Esophagus muscularis mucosa (tissue), 4 donors: ENCODE measurements around the gene SPC25. TPM values are rescaled to one million over a fixed set of nuclear protein-coding genes. Genes with fewer than 3 reads are reported as not detected.
A peak's percentile ranks its signal among the peaks of the same experiment; 100 is the strongest.

Experiments
- DNase-seq: peaks from one replicate; pipeline ENCODE4 v3.0.0-alpha.2; 2017; ENCODE audit errors: extremely low spot score
- H3K27ac ChIP-seq, 4 donors: fragments of 200-600 bp; sonication (generic); replicated peaks in 1 of 4; 1 replicate in 3 of 4; 2 replicates in 1 of 4; pipeline ENCODE4 v1.5.1; 2016 to 2019; ENCODE audit warnings: mild to moderate bottlenecking in 1 of 4
- H3K27me3 ChIP-seq, 4 donors: fragments of 200-600 bp; sonication (generic); one replicate each; pipeline versions ENCODE4 v1.5.1 to v1.6.0; 2016 to 2019
- H3K36me3 ChIP-seq, 4 donors: fragments of 200-600 bp; sonication (generic); one replicate each; pipeline ENCODE4 v1.5.1; 2016 to 2019
- H3K4me1 ChIP-seq, 4 donors: fragments of 200-600 bp; sonication (generic); one replicate each; pipeline ENCODE4 v1.5.1; 2016 to 2019
- H3K4me3 ChIP-seq, 4 donors: fragments of 200-600 bp; sonication (generic); 1 replicate in 2 of 4; 2 replicates in 2 of 4; pipeline ENCODE4 v1.5.1; 2016 to 2019; ENCODE audit warnings: mild to moderate bottlenecking in 4 of 4, moderate library complexity in 1 of 4
- H3K9me3 ChIP-seq, 4 donors: fragments of 200-600 bp; sonication (generic); 1 replicate in 3 of 4; 2 replicates in 1 of 4; pipeline ENCODE4 v1.5.1; 2016 to 2019
- EP300 ChIP-seq: sonication (generic); formaldehyde crosslinking; IDR thresholded peaks from one replicate; pipeline ENCODE4 v1.6.1; 2017; ENCODE audit warnings: antibody characterized with exemption
- POLR2A ChIP-seq: fragments of 450-650 bp; IDR thresholded peaks from one replicate; pipeline ENCODE4 v1.6.1; 2017; ENCODE audit warnings: antibody characterized with exemption, moderate library complexity, mild to moderate bottlenecking, low read depth
- POLR2AphosphoS5 ChIP-seq, 2 donors: sonication (generic); formaldehyde crosslinking; IDR thresholded peaks; one replicate each; pipeline ENCODE4 v1.6.1; 2017; ENCODE audit warnings: antibody characterized with exemption in 2 of 2
- WGBS: methylation state at CpG from one replicate; pipeline ENCODE4 v1.1.5; 2018; 5-methylcytosine and 5-hydroxymethylcytosine counted together
- intact Hi-C: fragments of 100-400 bp; cut with DNase I; formaldehyde crosslinking; loops from one replicate; pipeline ENCODE4 v1.15.1; 2023
- total RNA-seq, 4 donors: library from RNA; depleted of rRNA; stranded (reverse); fragments of >200 nt; gene quantifications; one replicate each; pipeline versions ENCODE4 v1.1.0 to v1.2.1, GENCODE V29; 2016
- TF ChIP-seq, protein P1 (sequence below), 3 experiments: fragments of 200-600 bp in 2 of 3; fragments of 450-650 bp in 1 of 3; sonication (generic) in 2 of 3; IDR thresholded peaks; one replicate each; pipeline ENCODE4 v1.5.1; 2017 to 2019; ENCODE audit warnings: antibody characterized with exemption in 3 of 3, mild to moderate bottlenecking in 2 of 3, moderate library complexity in 1 of 3

The SPC25 gene, protein sequence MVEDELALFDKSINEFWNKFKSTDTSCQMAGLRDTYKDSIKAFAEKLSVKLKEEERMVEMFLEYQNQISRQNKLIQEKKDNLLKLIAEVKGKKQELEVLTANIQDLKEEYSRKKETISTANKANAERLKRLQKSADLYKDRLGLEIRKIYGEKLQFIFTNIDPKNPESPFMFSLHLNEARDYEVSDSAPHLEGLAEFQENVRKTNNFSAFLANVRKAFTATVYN
- total RNA-seq = under 1 TPM in 1 of 4 donors, not detected in 3; 0.23 TPM

DNA sequence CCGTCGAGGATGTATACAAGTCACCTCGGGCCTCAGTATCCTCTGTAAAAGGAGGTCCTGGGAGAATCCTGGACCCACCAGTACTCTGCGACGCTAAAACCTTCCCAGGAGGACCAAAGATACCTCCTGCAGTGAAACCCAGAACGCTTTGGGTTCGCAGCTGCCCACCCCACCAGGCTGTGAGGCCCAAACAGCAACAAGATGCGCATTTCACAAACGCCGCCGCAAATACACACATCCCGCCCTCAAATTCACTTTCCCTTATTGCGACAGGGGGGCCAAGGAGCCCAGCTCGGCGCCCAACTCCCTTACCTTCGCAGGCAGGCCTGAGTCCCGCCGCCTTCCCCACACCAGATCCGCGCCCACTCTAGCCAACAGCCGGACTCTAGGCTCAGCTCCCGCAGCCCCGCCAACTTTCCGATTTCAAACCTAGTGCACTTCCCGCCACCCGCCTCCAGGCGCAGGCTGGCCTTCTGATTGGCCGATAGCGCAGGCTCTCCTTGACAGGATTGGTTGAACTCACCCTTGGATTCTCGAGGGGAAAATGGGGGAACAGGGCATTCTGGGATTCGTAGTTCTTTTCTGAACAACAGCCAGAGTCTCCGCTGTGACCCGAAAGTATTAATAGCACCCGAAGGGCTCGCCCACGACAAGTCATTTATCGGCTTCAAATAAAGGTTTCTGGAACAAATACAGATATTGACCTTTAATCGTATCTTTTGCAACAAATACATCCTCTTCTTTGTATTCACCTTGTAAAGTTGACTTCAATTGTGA, at the start of gene SPC25:
SPC25 (minus strand) TSS at position 425 of the 777 bp plus-strand sequence. CDS start 911 bp downstream, outside the sequence.
- intact Hi-C loops = no loop called here
- Histone ChIP-seq H3K9me3 (no peaks in the 10 kb centered on the region), H3K27me3 (no peaks in the 10 kb centered on the region), H3K4me1 (peaks cover 0 to 12% (median 11%) of the 10 kb centered on the region in 4 donors), H3K27ac (no peak within 1 kb of the TSS), H3K4me3 (peak within 1 kb of the TSS; percentile 51 to 62 (median 55)), H3K36me3 (no peaks in the 10 kb centered on the region)
- peak; percentile 95 for DNase-seq
- WGBS = under 1% methylated on average over 33 of the region's 38 CpGs
- no peak for TF ChIP-seq EP300
- TF ChIP-seq, protein P1, sequence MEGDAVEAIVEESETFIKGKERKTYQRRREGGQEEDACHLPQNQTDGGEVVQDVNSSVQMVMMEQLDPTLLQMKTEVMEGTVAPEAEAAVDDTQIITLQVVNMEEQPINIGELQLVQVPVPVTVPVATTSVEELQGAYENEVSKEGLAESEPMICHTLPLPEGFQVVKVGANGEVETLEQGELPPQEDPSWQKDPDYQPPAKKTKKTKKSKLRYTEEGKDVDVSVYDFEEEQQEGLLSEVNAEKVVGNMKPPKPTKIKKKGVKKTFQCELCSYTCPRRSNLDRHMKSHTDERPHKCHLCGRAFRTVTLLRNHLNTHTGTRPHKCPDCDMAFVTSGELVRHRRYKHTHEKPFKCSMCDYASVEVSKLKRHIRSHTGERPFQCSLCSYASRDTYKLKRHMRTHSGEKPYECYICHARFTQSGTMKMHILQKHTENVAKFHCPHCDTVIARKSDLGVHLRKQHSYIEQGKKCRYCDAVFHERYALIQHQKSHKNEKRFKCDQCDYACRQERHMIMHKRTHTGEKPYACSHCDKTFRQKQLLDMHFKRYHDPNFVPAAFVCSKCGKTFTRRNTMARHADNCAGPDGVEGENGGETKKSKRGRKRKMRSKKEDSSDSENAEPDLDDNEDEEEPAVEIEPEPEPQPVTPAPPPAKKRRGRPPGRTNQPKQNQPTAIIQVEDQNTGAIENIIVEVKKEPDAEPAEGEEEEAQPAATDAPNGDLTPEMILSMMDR (IDR thresholded peaks at IDR 0.05) = peak in 1 of 3 experiments; percentile 9
- peak in 1 of 2 donors; percentile 79 for TF ChIP-seq POLR2AphosphoS5 (IDR thresholded peaks at IDR 0.05)
- no peak for TF ChIP-seq POLR2A

DNA sequence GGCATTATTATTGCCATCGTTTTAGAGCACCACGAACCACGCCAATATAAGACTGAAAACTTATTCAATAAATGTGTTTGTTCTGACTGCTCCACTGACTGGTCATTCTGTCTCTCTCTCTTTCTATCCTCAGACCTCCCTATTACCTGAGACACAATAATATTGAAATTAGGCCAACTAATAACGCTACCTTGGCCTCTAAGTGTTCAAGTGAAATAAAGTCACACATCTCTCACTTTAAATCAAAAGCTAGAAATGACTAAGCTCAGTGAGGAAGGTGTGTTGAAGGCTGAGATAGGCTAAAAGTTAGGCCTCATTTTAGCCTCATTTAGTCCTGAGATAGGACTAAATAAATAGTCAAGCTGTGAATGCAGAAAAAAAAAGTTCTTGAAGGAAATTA, 49.7 kb upstream of the SPC25 start:
- no peaks in the 10 kb centered on the region for H3K4me1 ChIP-seq
- H3K27me3 ChIP-seq = no peaks in the 10 kb centered on the region
- WGBS = 94% methylated on average over 4 of the region's 4 CpGs
- no peaks in the 10 kb centered on the region for H3K36me3 ChIP-seq
- H3K9me3 ChIP-seq = no peaks in the 10 kb centered on the region
- intact Hi-C loops = no loop called here
- no peak overlapping the region for H3K27ac ChIP-seq
- DNase-seq = no peak
- no peak overlapping the region for H3K4me3 ChIP-seq
- no peak for TF ChIP-seq EP300
- TF ChIP-seq POLR2AphosphoS5 (IDR thresholded peaks at IDR 0.05) = no peak
- TF ChIP-seq POLR2A = no peak
- TF ChIP-seq, protein P1 (IDR thresholded peaks at IDR 0.05) = no peak

DNA sequence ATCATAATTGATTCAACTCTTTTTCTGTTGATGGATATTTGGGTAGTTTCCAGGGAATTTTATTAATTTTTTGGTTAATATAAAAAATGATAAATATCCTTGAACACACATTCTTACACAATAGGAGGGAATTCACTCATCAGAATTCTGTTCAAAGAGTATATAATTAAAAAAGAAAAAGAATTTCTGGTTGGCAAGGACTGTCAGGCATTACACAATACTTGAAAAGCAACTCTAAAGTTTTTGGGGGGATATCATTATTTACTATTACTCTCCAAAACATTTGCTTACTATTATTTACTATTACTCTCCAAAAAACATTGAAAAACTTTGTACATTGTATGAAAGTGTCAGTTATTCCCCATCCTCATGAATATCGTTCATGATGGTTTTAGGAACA, 48.8 kb upstream of the SPC25 start:
- Histone ChIP-seq H3K4me1 (no peaks in the 10 kb centered on the region), H3K27me3 (no peaks in the 10 kb centered on the region), H3K27ac (no peak overlapping the region), H3K9me3 (no peaks in the 10 kb centered on the region), H3K36me3 (no peaks in the 10 kb centered on the region), H3K4me3 (no peak overlapping the region)
- DNase-seq = no peak
- TF ChIP-seq, protein P1 (IDR thresholded peaks at IDR 0.05) = no peak
- TF ChIP-seq POLR2AphosphoS5 (IDR thresholded peaks at IDR 0.05) = no peak
- no peak for TF ChIP-seq EP300
- no peak for TF ChIP-seq POLR2A
- WGBS = 95% methylated on average over 1 of the region's 1 CpG
- intact Hi-C loops = no loop called here

DNA sequence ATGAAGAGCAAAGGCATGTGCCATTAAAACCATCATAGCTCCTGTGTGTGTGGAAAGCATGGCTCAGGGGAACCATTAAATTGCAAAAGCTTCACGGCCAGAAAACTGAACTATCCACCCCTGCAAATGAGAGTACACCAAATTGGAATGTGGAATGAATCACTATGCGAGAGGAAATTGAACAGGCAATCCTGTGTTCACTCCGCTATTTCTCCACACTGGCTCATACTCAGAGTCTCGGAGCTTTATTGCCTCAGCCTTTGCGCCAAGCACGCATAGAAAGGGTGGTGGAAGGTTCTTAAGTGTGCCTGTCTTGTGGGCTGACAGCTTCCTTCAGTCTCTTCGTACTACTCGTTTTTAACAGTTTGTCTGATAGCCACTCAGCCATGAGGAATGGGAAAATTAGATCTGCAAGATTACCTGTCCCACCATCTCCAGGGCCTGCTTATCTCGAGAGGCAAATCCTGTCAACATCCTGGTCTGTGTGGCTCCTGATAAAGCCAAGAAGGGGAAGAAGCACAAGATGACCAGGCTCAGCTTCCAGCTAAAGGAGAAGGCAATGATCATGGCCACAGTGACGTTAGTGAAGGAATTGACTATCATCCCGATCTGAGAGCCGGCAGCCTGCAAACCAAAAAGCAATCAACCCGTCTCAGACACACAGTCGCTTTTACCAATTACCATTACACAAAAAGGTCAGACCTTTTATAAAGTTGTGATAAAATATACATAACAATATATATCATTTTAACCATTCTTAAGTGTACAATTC, 45.8 kb upstream of the SPC25 start:
- Histone ChIP-seq H3K9me3 (no peaks in the 10 kb centered on the region), H3K36me3 (no peaks in the 10 kb centered on the region), H3K27me3 (no peaks in the 10 kb centered on the region), H3K4me1 (no peaks in the 10 kb centered on the region), H3K27ac (no peak overlapping the region), H3K4me3 (no peak overlapping the region)
- no peak for DNase-seq
- 81% methylated on average over 14 of the region's 14 CpGs for WGBS
- no peak for TF ChIP-seq EP300
- TF ChIP-seq POLR2AphosphoS5 (IDR thresholded peaks at IDR 0.05) = no peak
- TF ChIP-seq, protein P1 (IDR thresholded peaks at IDR 0.05) = no peak
- no peak for TF ChIP-seq POLR2A
- intact Hi-C loops = no loop called here
